Stimulated activated CD8-positive, alpha-beta memory T cell treated with anti-CD3 and anti-CD28 coated beads, Interleukin-12 subunit alpha, Interleukin-12 subunit beta, amount 100 ng/mL, for 24 hours (primary cell): Measurements from ENCODE around the gene MIA.
A peak's percentile ranks its signal among the peaks of the same experiment; 100 is the strongest.
"Not testable (repeated sequence)": the region's sequence is repeated elsewhere in the genome, so short reads cannot be mapped to it uniquely, and the experiment has no call there.

Experiments used
- DNase-seq: peaks from one replicate; pipeline ENCODE4 v3.0.0-alpha.2; 2020; ENCODE audit errors: extremely low read depth

The MIA gene

GRCh38 chr19:40750874-40751537 is 24.3 kb upstream of the MIA start, which contains the start of gene SNRPA:
Gene SNRPA (plus strand): TSS chr19:40751203. CDS start chr19:40751409, 206 bp downstream.
- peak; percentile 90 for DNase-seq

GRCh38 chr19:40752257-40752781 is 23.0 kb upstream of the MIA start:
- DNase-seq, result no peak

GRCh38 chr19:40754611-40755247 is 20.6 kb upstream of the MIA start:
- DNase-seq, result no peak

GRCh38 chr19:40755248-40755624 is 20.1 kb upstream of the MIA start:
- DNase-seq, result no peak

- no peak for DNase-seq
Observed at GRCh38 chr19:40755791-40756190, 19.5 kb upstream of the MIA start.

GRCh38 chr19:40756502-40757110 is 18.7 kb upstream of the MIA start:
- no peak for DNase-seq

- no peak for DNase-seq
Observed at GRCh38 chr19:40758491-40758890, 16.8 kb upstream of the MIA start.

GRCh38 chr19:40759352-40759751 is 16.0 kb upstream of the MIA start:
- no peak for DNase-seq

GRCh38 chr19:40762754-40763470 is 12.4 kb upstream of the MIA start:
- DNase-seq, result no peak

- DNase-seq, result no peak
Observed at GRCh38 chr19:40763526-40763925, 11.8 kb upstream of the MIA start.

- no peak for DNase-seq
Observed at GRCh38 chr19:40763963-40764362, 11.4 kb upstream of the MIA start.

- DNase-seq, result not testable (repeated sequence)
Observed at GRCh38 chr19:40766385-40766784, 8.9 kb upstream of the MIA start.

GRCh38 chr19:40768869-40769268 is 6.5 kb upstream of the MIA start:
- DNase-seq, result no peak

- DNase-seq, result not testable (repeated sequence)
Observed at GRCh38 chr19:40771101-40771862, 4.0 kb upstream of the MIA start.

- DNase-seq, result no peak
Observed at GRCh38 chr19:40775632-40776022, 306 bp downstream of the MIA start.

GRCh38 chr19:40776364-40776763 is 1.0 kb downstream of the MIA start:
- DNase-seq, result no peak

- DNase-seq, result no peak
Observed at GRCh38 chr19:40776932-40777644, 1.8 kb downstream of the MIA start.

GRCh38 chr19:40777645-40777936 is 2.3 kb downstream of the MIA start:
- DNase-seq, result no peak

- DNase-seq, result peak; percentile 100
Observed at GRCh38 chr19:40777937-40778705, 2.8 kb downstream of the MIA start, which contains the start of gene RAB4B. Gene RAB4B (plus strand): TSS chr19:40778247. CDS start chr19:40778376, 129 bp downstream.

- no peak for DNase-seq
Observed at GRCh38 chr19:40778706-40779284, 3.5 kb downstream of the MIA start.
